ENCODE data around the gene TSPAN32.
"Not testable (repeated sequence)": the region's sequence is repeated elsewhere in the genome, so short reads cannot be mapped to it uniquely, and the experiment has no call there.

Gene TSPAN32

GRCh38 chr11:2338760-2339159 is 36.9 kb downstream of the TSPAN32 start:
- H3K4me1 ChIP-seq (ENCODE audit: control insufficient read depth, insufficient read depth, low read length); CTCF ChIA-PET; H3K4me3 ChIP-seq (ENCODE audit: low read depth, low read length); H3K36me3 ChIP-seq (ENCODE audit: control insufficient read depth in 2 of 2, insufficient read depth in 1 of 2, low read length in 2 of 2); H3K27ac ChIP-seq (ENCODE audit: extremely low read depth, low read depth, low read length); POLR2A ChIA-PET; H3K9me3 ChIP-seq (ENCODE audit: control insufficient read depth, insufficient read depth, low read depth, low read length): not testable (repeated sequence)

GRCh38 chr11:2342557-2342956 is 40.7 kb downstream of the TSPAN32 start:
- TF ChIP-seq ZNF24 (tag by site-specific recombination; IDR thresholded peaks at IDR 0.05) = no peak
- TF ChIP-seq ZNF239 (tag by site-specific recombination; IDR thresholded peaks at IDR 0.05) = no peak
- no peak for TF ChIP-seq KLF8 (tag by site-specific recombination; IDR thresholded peaks at IDR 0.05)
- TF ChIP-seq BCL11B (tag by site-specific recombination; IDR thresholded peaks at IDR 0.05; ENCODE audit: low read depth) = no peak
- TF ChIP-seq ZNF211 (tag by site-specific recombination; IDR thresholded peaks at IDR 0.05; ENCODE audit: low read depth) = no peak
- no peak for TF ChIP-seq ZNF518A (tag by site-specific recombination; conservative IDR thresholded peaks at IDR 0.05; ENCODE audit: low read depth)
- TF ChIP-seq ZNF558 (tag by site-specific recombination; IDR thresholded peaks at IDR 0.05) = no peak
- TF ChIP-seq ZFP41 (tag by site-specific recombination; IDR thresholded peaks at IDR 0.05; ENCODE audit: borderline replicate concordance) = no peak
- TF ChIP-seq TCF7L2 (IDR thresholded peaks at IDR 0.05; ENCODE audit: borderline replicate concordance, low read depth, low read length) = no peak
- TF ChIP-seq ZBTB10 (tag by site-specific recombination; IDR thresholded peaks at IDR 0.05) = no peak
- no peak for TF ChIP-seq SALL2 (tag by site-specific recombination; IDR thresholded peaks at IDR 0.05; ENCODE audit: borderline replicate concordance)
- no peak for TF ChIP-seq BCL11A (tag by site-specific recombination; IDR thresholded peaks at IDR 0.05; ENCODE audit: low read depth)
- no peak for TF ChIP-seq PRDM4 (tag by site-specific recombination; IDR thresholded peaks at IDR 0.05)
- Histone ChIP-seq H3K4me3 (ENCODE audit: low read depth, low read length) (no peak overlapping the region), H3K36me3 (ENCODE audit: control insufficient read depth in 2 of 2, insufficient read depth in 1 of 2, low read length in 2 of 2) (no peaks in the 10 kb centered on the region), H3K27ac (ENCODE audit: extremely low read depth, low read depth, low read length) (no peak overlapping the region), H3K9me3 (ENCODE audit: control insufficient read depth, insufficient read depth, low read depth, low read length) (no peaks in the 10 kb centered on the region), H3K4me1 (ENCODE audit: control insufficient read depth, insufficient read depth, low read length) (no peaks in the 10 kb centered on the region)
- POLR2A ChIA-PET = interaction anchor here (1.3 kb wide), 1 partner anchor 34 kb away, joined by 5 read pairs; no protein-coding TSS in a partner anchor
- CTCF ChIA-PET = interaction anchor here (0.6 to 1.4 kb wide), 4 partner anchors 37 to 145 kb away, joined by 3 to 9 read pairs (median 4); no protein-coding TSS in a partner anchor
